Endothelial cell of umbilical vein (primary cell): ENCODE measurements around the gene FOS. TPM values are rescaled to one million over a fixed set of nuclear protein-coding genes. Genes with fewer than 3 reads are reported as not detected.

ENCODE experiments used
- BruUV-seq: library from RNA; stranded (reverse); fragments of 400-500 nt; replicated peaks from 2 replicates; lab custom pipeline; 2021; lab: Mats Ljungman, UMichigan
- CTCF ChIA-PET: fragments of 300-600, 350-600 bp; sonication (Branson Sonifier 250); formaldehyde crosslinking; loops from one replicate; lab custom pipeline; 2021; ENCODE audit warnings: antibody characterized with exemption, inconsistent platforms; lab: Charles Lee
- POLR2A ChIA-PET: fragments of 300-600, 350-600 bp; sonication (Branson Sonifier 250); formaldehyde crosslinking; loops from one replicate; lab custom pipeline; 2021; ENCODE audit warnings: antibody characterized with exemption, inconsistent platforms; lab: Charles Lee
- DNase-seq: peaks from one replicate; pipeline ENCODE4 v3.0.0-alpha.2; 2011; ENCODE audit warnings: low read depth, low spot score
- FAIRE-seq: peaks from 2 replicates; lab custom pipeline; 2011; peaks lifted over from hg19 to GRCh38; lab: Jason Lieb, UNC
- H2AFZ ChIP-seq: 2 replicates; pipeline ENCODE4 v1.6.0; 2012; ENCODE audit warnings: low read depth, low read length, control low read depth, inconsistent platforms
- H3K27ac ChIP-seq: 2 replicates; pipeline ENCODE4 v1.5.1; 2011; ENCODE audit warnings: low read depth, mild to moderate bottlenecking, control low read depth, low read length, moderate library complexity; ENCODE audit not compliant: insufficient read depth
- H3K27me3 ChIP-seq, 2 experiments: 2 replicates each; pipeline versions ENCODE4 v1.6.0 to v1.6.1; 2011; ENCODE audit warnings: low read length in 2 of 2, mixed read lengths in 1 of 2; ENCODE audit not compliant: control insufficient read depth in 2 of 2, insufficient read depth in 2 of 2
- H3K36me3 ChIP-seq, 2 experiments: 2 replicates in 1 of 2; 3 replicates in 1 of 2; pipeline ENCODE4 v1.5.1; 2011; ENCODE audit warnings: low read length in 2 of 2, mild to moderate bottlenecking in 1 of 2, moderate library complexity in 1 of 2; ENCODE audit not compliant: control insufficient read depth in 2 of 2, insufficient read depth in 2 of 2; ENCODE audit errors: extremely low read depth in 1 of 2
- H3K4me1 ChIP-seq: 3 replicates; pipeline ENCODE4 v1.5.1; 2011; ENCODE audit warnings: mild to moderate bottlenecking, low read length; ENCODE audit not compliant: control insufficient read depth, insufficient read depth; ENCODE audit errors: extremely low read depth
- H3K4me2 ChIP-seq: 2 replicates; pipeline ENCODE4 v1.6.1; 2011; ENCODE audit warnings: low read length, control low read depth, mixed read lengths; ENCODE audit not compliant: insufficient read depth
- H3K4me3 ChIP-seq, 3 experiments: fragments of 200-600 bp in 1 of 3; sonication (generic), shearing (Covaris generic) in 1 of 3; replicated peaks in 1 of 3; 2 replicates each; pipeline ENCODE4 v1.5.1; 2011 to 2016; ENCODE audit warnings: control low read depth in 3 of 3, low read length in 3 of 3, mild to moderate bottlenecking in 2 of 3, inconsistent platforms in 1 of 3, low read depth in 1 of 3, moderate library complexity in 1 of 3; ENCODE audit not compliant: insufficient read depth in 1 of 3
- H3K79me2 ChIP-seq: 2 replicates; pipeline ENCODE4 v1.6.0; 2012; ENCODE audit warnings: low read length, inconsistent platforms; ENCODE audit not compliant: control insufficient read depth, insufficient read depth
- H3K9ac ChIP-seq: replicated peaks from 2 replicates; pipeline ENCODE3; 2011; ENCODE audit warnings: low read length, control low read depth; ENCODE audit not compliant: insufficient read depth; ENCODE audit errors: extremely low read depth
- H3K9me1 ChIP-seq: replicated peaks from 3 replicates; pipeline ENCODE4 v1.6.0; 2011; ENCODE audit warnings: mild to moderate bottlenecking, low read length; ENCODE audit not compliant: control insufficient read depth, insufficient read depth; ENCODE audit errors: extremely low read depth
- H3K9me3 ChIP-seq: replicated peaks from 2 replicates; pipeline ENCODE4 v1.5.1; 2012; ENCODE audit warnings: low read length, inconsistent platforms; ENCODE audit not compliant: control insufficient read depth, insufficient read depth
- H4K20me1 ChIP-seq: replicated peaks from 2 replicates; pipeline ENCODE3; 2011; ENCODE audit warnings: mild to moderate bottlenecking, low read length; ENCODE audit not compliant: control insufficient read depth, insufficient read depth; ENCODE audit errors: extremely low read depth
- CTCF ChIP-seq, 2 donors: IDR thresholded peaks; 1 replicate in 1 of 2; 2 replicates in 1 of 2; pipeline ENCODE4 v1.5.1; 2011; ENCODE audit warnings: low read length in 2 of 2, mild to moderate bottlenecking in 2 of 2, moderate library complexity in 2 of 2, control low read depth in 1 of 2, inconsistent platforms in 1 of 2, low read depth in 1 of 2; ENCODE audit not compliant: insufficient read depth in 1 of 2; ENCODE audit errors: extremely low read depth in 1 of 2
- EZH2 ChIP-seq: IDR thresholded peaks from 2 replicates; pipeline ENCODE4 v1.6.1; 2012; ENCODE audit warnings: borderline replicate concordance, low read depth, mild to moderate bottlenecking, moderate library complexity, low read length, inconsistent platforms; ENCODE audit not compliant: severe bottlenecking
- FOS ChIP-seq: IDR thresholded peaks from 2 replicates; pipeline ENCODE4 v1.6.1; 2011; ENCODE audit warnings: mild to moderate bottlenecking, low read length, moderate library complexity, borderline replicate concordance; ENCODE audit not compliant: insufficient read depth
- GATA2 ChIP-seq: IDR thresholded peaks from 2 replicates; pipeline ENCODE4 v1.7.0; 2011; ENCODE audit warnings: low read depth, mild to moderate bottlenecking, moderate library complexity, mixed read lengths, low read length; ENCODE audit not compliant: insufficient read length, insufficient read depth
- JUN ChIP-seq: IDR thresholded peaks from 2 replicates; pipeline ENCODE4 v1.6.1; 2011; ENCODE audit warnings: borderline replicate concordance, low read depth; ENCODE audit not compliant: insufficient read length, insufficient read depth
- MAX ChIP-seq: IDR thresholded peaks from 2 replicates; pipeline ENCODE4 v1.6.1; 2011; ENCODE audit not compliant: insufficient read depth, insufficient read length
- MYC ChIP-seq: IDR thresholded peaks from one replicate; pipeline ENCODE4 v1.6.1; 2011; ENCODE audit warnings: mild to moderate bottlenecking, low read depth, low read length
- POLR2A ChIP-seq: IDR thresholded peaks from 2 replicates; pipeline ENCODE4 v1.6.1; 2012; ENCODE audit warnings: low read depth, mild to moderate bottlenecking, control low read depth, low read length
- POLR2AphosphoS5 ChIP-seq: IDR thresholded peaks from 2 replicates; pipeline ENCODE4 v1.6.1; 2012; ENCODE audit warnings: low read depth, mild to moderate bottlenecking, control low read depth, low read length, moderate library complexity; ENCODE audit not compliant: insufficient read depth
- dilution Hi-C: fragments of 300-500 bp; cut with MboI; formaldehyde crosslinking; loops from one replicate; pipeline ENCODE4 v1.15.0; 2019; ENCODE audit warnings: low sequenced_read_pairs; ENCODE audit not compliant: extremely low pct_ligation_motif_present
- intact Hi-C: fragments of 100-400 bp; cut with micrococcal nuclease; formaldehyde crosslinking; loops from one replicate; pipeline ENCODE4 v1.10.0; 2022
- polyA plus RNA-seq, 4 experiments: library from polyadenylated mRNA; depleted of rRNA in 3 of 4; stranded (reverse) in 3 of 4; unstranded in 1 of 4; fragments of >200 nt; gene quantifications; 2 replicates each; pipeline versions ENCODE4 v1.2.1 to v1.2.3, GENCODE V29; 2011 to 2012; ENCODE audit warnings: missing spikeins in 1 of 4
- total RNA-seq: library from RNA; stranded (reverse); gene quantifications from 2 replicates; pipeline ENCODE4 v1.2.3, GENCODE V29; 2021

Gene FOS
- total and polyA plus RNA-seq, 2 donors (not counting 3 experiments of a cell fraction or from before 2014, with no cell fraction given): 9.2 to 41.6 TPM

GRCh38 chr14:75247939-75248338 lies 30.7 kb upstream of the FOS start:
- dilution Hi-C loops: no loop called here
- Histone ChIP-seq H4K20me1 (no peaks in the 10 kb centered on the region), H2AFZ (peak overlapping the region; percentile 76), H3K9ac (no peak overlapping the region), H3K4me2 (no peak overlapping the region), H3K4me1 (peaks cover 13% of the 10 kb centered on the region), H3K9me3 (no peaks in the 10 kb centered on the region), H3K9me1 (no peaks in the 10 kb centered on the region), H3K36me3 (no peaks in the 10 kb centered on the region), H3K27me3 (no peaks in the 10 kb centered on the region), H3K27ac (no peak overlapping the region), H3K79me2 (no peaks in the 10 kb centered on the region), H3K4me3 (no peak overlapping the region)
- no peak for DNase-seq
- no TSS peak for BruUV-seq
- TF ChIP-seq JUN: no peak
- no peak for TF ChIP-seq GATA2
- no peak for TF ChIP-seq FOS
- TF ChIP-seq MYC: no peak
- no peak for TF ChIP-seq POLR2A
- TF ChIP-seq POLR2AphosphoS5: no peak
- no peak for TF ChIP-seq CTCF (IDR thresholded peaks at IDR 0.05; ENCODE audit: extremely low read depth in 1 of 2, insufficient read depth in 1 of 2, low read depth in 1 of 2, low read length in 2 of 2)
- TF ChIP-seq EZH2: no peak
- no peak for TF ChIP-seq MAX
- intact Hi-C loops: no loop called here
- FAIRE-seq: peak; percentile 63
- POLR2A ChIA-PET: no interaction called here
- CTCF ChIA-PET: interaction anchor here (0.9 to 1.9 kb wide), 5 partner anchors 8 to 48 kb away, joined by 3 to 7 read pairs (median 4); no protein-coding TSS in a partner anchor
